OCI-LY1 (cell line): Measurements from ENCODE around the gene TRPV6.

Experiments
- EZH2 ChIP-seq: fragments of 200-600 bp; sonication (generic), shearing (Covaris generic); IDR thresholded peaks from 2 replicates; pipeline ENCODE4 v1.8.0; 2017; ENCODE audit warnings: borderline replicate concordance, mixed run types, mild to moderate bottlenecking, antibody characterized with exemption, low read length, moderate library complexity, mixed read lengths
- TF ChIP-seq, protein P1 (sequence below): fragments of 200-600 bp; sonication (generic), shearing (Covaris generic); IDR thresholded peaks from 2 replicates; pipeline ENCODE4 v1.5.1; 2017; ENCODE audit warnings: mild to moderate bottlenecking, antibody characterized with exemption, low read length, moderate library complexity, mixed read lengths

DNA sequence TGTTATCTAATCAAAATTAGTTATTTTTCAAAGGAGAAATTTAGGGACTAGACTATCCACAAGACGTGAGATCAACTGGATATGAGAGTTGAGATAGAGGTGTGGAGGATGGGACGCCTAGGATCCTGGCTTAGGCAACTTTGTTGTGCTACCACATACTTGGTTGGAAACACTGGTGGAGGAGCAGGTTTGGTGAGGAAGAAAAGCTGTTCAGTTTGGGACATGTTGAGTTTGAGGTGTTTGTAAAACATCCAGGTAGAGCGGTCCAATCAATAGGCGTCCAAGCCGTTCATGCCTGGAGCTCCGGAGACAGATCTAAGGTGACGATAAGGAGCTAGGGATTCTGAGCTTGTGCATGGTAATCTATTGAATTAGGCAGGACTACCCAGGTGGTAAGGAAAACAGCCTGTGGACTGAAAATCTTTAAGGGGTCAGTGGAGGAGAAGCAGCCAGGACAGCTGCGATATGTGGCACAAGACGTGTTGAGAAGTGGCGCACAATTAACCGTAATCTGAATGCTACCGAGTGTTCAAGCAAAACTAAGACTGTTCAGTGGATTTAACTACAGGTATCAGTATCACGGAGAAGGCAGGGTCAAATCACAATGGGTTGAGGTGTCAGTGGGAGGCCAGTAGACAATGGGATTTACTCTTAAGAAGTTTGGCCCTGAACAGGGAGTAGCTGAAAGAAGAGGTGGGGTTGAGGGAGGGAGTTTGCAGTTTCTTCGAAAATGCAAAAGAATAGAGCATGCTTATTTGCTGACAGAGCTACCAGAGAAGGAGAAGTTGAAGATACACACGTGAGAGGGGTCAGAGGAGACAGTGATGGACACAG is 16.1 kb upstream of the TRPV6 start:
- TF ChIP-seq, protein P1, sequence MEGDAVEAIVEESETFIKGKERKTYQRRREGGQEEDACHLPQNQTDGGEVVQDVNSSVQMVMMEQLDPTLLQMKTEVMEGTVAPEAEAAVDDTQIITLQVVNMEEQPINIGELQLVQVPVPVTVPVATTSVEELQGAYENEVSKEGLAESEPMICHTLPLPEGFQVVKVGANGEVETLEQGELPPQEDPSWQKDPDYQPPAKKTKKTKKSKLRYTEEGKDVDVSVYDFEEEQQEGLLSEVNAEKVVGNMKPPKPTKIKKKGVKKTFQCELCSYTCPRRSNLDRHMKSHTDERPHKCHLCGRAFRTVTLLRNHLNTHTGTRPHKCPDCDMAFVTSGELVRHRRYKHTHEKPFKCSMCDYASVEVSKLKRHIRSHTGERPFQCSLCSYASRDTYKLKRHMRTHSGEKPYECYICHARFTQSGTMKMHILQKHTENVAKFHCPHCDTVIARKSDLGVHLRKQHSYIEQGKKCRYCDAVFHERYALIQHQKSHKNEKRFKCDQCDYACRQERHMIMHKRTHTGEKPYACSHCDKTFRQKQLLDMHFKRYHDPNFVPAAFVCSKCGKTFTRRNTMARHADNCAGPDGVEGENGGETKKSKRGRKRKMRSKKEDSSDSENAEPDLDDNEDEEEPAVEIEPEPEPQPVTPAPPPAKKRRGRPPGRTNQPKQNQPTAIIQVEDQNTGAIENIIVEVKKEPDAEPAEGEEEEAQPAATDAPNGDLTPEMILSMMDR: no peak
- no peak for TF ChIP-seq EZH2
